PFSK-1 (cell line): Measurements from ENCODE around the gene LPCAT3.
A peak's percentile ranks its signal among the peaks of the same experiment; 100 is the strongest.

Experiments used
- POLR2AphosphoS5 ChIP-seq: IDR thresholded peaks from 2 replicates; pipeline ENCODE4 v1.6.1; 2012; ENCODE audit warnings: low read depth, mild to moderate bottlenecking, control low read depth, low read length, moderate library complexity
- REST ChIP-seq, 2 experiments: IDR thresholded peaks; 2 replicates each; pipeline versions ENCODE4 v1.6.1 to v1.8.0; 2011 to 2012; ENCODE audit warnings: low read depth in 2 of 2, low read length in 2 of 2, control low read depth in 1 of 2, inconsistent platforms in 1 of 2, mild to moderate bottlenecking in 1 of 2, moderate library complexity in 1 of 2; ENCODE audit not compliant: insufficient read depth in 1 of 2
- SIN3A ChIP-seq: IDR thresholded peaks from 2 replicates; pipeline ENCODE4 v1.6.1; 2012; ENCODE audit warnings: mild to moderate bottlenecking, low read length, moderate library complexity, borderline replicate concordance; ENCODE audit not compliant: insufficient read depth

GRCh38 chr12:6937481-6938352 is 80.6 kb downstream of the LPCAT3 start:
- peak in 1 of 2 experiments; percentile 59; a peak in 1 of 4 replicates for TF ChIP-seq REST (IDR thresholded peaks at IDR 0.05; ENCODE audit: insufficient read depth in 1 of 2, low read depth in 2 of 2, low read length in 2 of 2)
- TF ChIP-seq POLR2AphosphoS5: peak; percentile 86
- TF ChIP-seq SIN3A: peak; percentile 59; the same call in 1 of the 2 replicates
